ENCODE measurements around the gene TPI1.

DNA sequence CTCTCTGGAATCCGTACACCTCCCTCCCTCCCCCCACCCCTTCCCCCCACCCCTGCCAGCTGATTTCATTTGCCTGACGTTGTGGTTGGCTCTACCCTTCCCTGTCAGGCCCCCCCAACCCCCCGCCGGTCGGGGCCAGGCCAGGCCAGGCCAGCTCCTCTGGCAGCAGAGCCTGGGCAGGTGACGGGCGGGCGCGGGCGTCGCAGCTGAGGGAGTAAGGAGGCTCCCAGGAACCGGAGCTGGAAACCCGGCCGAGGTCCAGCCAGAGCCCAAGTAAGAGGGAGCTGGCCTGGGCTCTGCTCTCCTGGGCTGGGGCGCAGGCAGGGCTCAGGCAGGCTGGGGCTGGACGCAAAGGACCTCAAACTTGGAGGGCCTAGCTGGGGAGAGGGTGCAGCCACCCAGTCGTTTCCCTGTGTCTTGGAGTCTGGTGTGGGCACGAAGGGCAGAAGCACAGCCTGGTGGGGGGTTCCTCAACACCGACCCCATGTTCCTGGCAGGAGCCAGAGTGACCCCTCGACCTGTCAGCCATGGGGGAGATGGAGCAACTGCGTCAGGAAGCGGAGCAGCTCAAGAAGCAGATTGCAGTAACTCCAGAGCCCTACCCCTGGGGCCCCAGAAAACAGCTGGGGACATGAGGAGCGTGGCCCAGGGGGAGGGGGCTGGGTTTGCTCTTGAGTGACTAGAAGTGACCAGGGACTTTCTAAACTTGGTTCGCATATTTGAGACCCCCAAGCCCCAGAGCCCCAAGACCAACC, 26.4 kb upstream of the TPI1 start, which contains the start of gene GNB3:
- TF ChIP-seq, protein P1, sequence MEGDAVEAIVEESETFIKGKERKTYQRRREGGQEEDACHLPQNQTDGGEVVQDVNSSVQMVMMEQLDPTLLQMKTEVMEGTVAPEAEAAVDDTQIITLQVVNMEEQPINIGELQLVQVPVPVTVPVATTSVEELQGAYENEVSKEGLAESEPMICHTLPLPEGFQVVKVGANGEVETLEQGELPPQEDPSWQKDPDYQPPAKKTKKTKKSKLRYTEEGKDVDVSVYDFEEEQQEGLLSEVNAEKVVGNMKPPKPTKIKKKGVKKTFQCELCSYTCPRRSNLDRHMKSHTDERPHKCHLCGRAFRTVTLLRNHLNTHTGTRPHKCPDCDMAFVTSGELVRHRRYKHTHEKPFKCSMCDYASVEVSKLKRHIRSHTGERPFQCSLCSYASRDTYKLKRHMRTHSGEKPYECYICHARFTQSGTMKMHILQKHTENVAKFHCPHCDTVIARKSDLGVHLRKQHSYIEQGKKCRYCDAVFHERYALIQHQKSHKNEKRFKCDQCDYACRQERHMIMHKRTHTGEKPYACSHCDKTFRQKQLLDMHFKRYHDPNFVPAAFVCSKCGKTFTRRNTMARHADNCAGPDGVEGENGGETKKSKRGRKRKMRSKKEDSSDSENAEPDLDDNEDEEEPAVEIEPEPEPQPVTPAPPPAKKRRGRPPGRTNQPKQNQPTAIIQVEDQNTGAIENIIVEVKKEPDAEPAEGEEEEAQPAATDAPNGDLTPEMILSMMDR (IDR thresholded peaks at IDR 0.05), result no peak
- no peak for TF ChIP-seq POLR2A (IDR thresholded peaks at IDR 0.05)

Data from thyroid gland (tissue), 4 donors.